CD8-positive, alpha-beta memory T cell (primary cell): ENCODE data around the gene ASCC3. TPM values are rescaled to one million over a fixed set of nuclear protein-coding genes. Genes with fewer than 3 reads are reported as not detected.

Source experiments
- CTCF ChIA-PET: fragments of 350-600 bp; sonication (Branson Sonifier 250); formaldehyde crosslinking; loops from one replicate; lab custom pipeline; 2021; ENCODE audit warnings: antibody characterized with exemption; lab: Charles Lee
- POLR2A ChIA-PET: fragments of 350-600 bp; sonication (Branson Sonifier 250); formaldehyde crosslinking; loops from one replicate; lab custom pipeline; 2021; ENCODE audit warnings: antibody characterized with exemption; lab: Charles Lee
- DNase-seq, 5 donors: peaks; one replicate each; pipeline versions ENCODE4 v3.0.0 to v3.0.0-alpha.2; 2020 to 2022; ENCODE audit warnings: mixed read lengths in 1 of 5
- H3K27ac ChIP-seq: one replicate; pipeline ENCODE4 v1.7.0; 2013; ENCODE audit warnings: low read depth, mild to moderate bottlenecking, low read length, moderate library complexity
- H3K27me3 ChIP-seq: 2 replicates; pipeline ENCODE4 v1.7.0; 2013; ENCODE audit warnings: low read length, mild to moderate bottlenecking; ENCODE audit not compliant: insufficient read depth, poor library complexity, severe bottlenecking
- H3K36me3 ChIP-seq: 2 replicates; pipeline ENCODE4 v1.7.0; 2013; ENCODE audit warnings: mild to moderate bottlenecking, low read length, moderate library complexity; ENCODE audit not compliant: insufficient read depth
- H3K4me1 ChIP-seq: 2 replicates; pipeline ENCODE4 v1.7.0; 2013; ENCODE audit warnings: mild to moderate bottlenecking, low read length, moderate library complexity; ENCODE audit not compliant: insufficient read depth
- H3K4me3 ChIP-seq: 2 replicates; pipeline ENCODE4 v1.7.0; 2013; ENCODE audit warnings: mild to moderate bottlenecking, low read length
- H3K9me3 ChIP-seq: 2 replicates; pipeline ENCODE4 v1.7.0; 2013; ENCODE audit warnings: mild to moderate bottlenecking, low read length
- H3K27ac Mint-ChIP-seq, 8 donors: one replicate each; pipeline ENCODE4 v1.8.0; 2020 to 2021; ENCODE audit warnings: mixed read lengths in 8 of 8, mild to moderate bottlenecking in 6 of 8, inconsistent platforms in 3 of 8, moderate library complexity in 3 of 8
- H3K27me3 Mint-ChIP-seq, 2 donors: one replicate each; pipeline ENCODE4 v1.8.0; 2020 to 2021; ENCODE audit warnings: mixed read lengths in 2 of 2, mild to moderate bottlenecking in 1 of 2, moderate library complexity in 1 of 2
- H3K36me3 Mint-ChIP-seq, 3 donors: one replicate each; pipeline ENCODE4 v1.8.0; 2020 to 2021; ENCODE audit warnings: mixed read lengths in 3 of 3, inconsistent platforms in 1 of 3, mild to moderate bottlenecking in 1 of 3
- H3K4me1 Mint-ChIP-seq, 3 donors: one replicate each; pipeline ENCODE4 v1.8.0; 2020 to 2021; ENCODE audit warnings: mixed read lengths in 3 of 3, inconsistent platforms in 1 of 3, mild to moderate bottlenecking in 1 of 3
- H3K4me3 Mint-ChIP-seq, 7 donors: one replicate each; pipeline ENCODE4 v1.8.0; 2020 to 2021; ENCODE audit warnings: mixed read lengths in 7 of 7, mild to moderate bottlenecking in 6 of 7, moderate library complexity in 4 of 7, inconsistent platforms in 2 of 7
- H3K9me3 Mint-ChIP-seq, 5 donors: one replicate each; pipeline ENCODE4 v1.8.0; 2020 to 2022; ENCODE audit warnings: mixed read lengths in 5 of 5, mild to moderate bottlenecking in 3 of 5, moderate library complexity in 2 of 5, inconsistent platforms in 1 of 5
- polyA plus RNA-seq: library from polyadenylated mRNA; unstranded; fragments of 300-500 nt; fragmentation: Illumina TruSeq; gene quantifications from one replicate; pipeline ENCODE4 v1.2.3, GENCODE V29; 2021
- total RNA-seq, 2 experiments: library from RNA; stranded (reverse); gene quantifications; one replicate each; pipeline ENCODE4 v1.2.3, GENCODE V29; 2021

The ASCC3 gene
- total and polyA plus RNA-seq, 3 experiments from 2014 or later = 26.8 to 65.1 (median 64.0) TPM

GRCh38 chr6:100818066-100818465, 63.1 kb downstream of the ASCC3 start:
- H3K4me1 ChIP-seq = no peaks in the 10 kb centered on the region
- CTCF ChIA-PET = no interaction called here
- no peak for DNase-seq
- no peaks in the 10 kb centered on the region for H3K36me3 ChIP-seq
- H3K4me3 Mint-ChIP-seq = no peak overlapping the region
- H3K4me1 Mint-ChIP-seq = peaks cover 38 to 67% (median 65%) of the 10 kb centered on the region in 3 donors
- POLR2A ChIA-PET = no interaction called here
- H3K27ac Mint-ChIP-seq = no peak overlapping the region
- peaks cover 0 to 3% (median 2%) of the 10 kb centered on the region in 5 donors for H3K9me3 Mint-ChIP-seq
- peaks cover 32 to 63% (median 32%) of the 10 kb centered on the region in 3 donors for H3K36me3 Mint-ChIP-seq
- no peaks in the 10 kb centered on the region for H3K27me3 Mint-ChIP-seq
- H3K9me3 ChIP-seq = no peaks in the 10 kb centered on the region
- H3K27ac ChIP-seq = no peak overlapping the region
- no peak overlapping the region for H3K4me3 ChIP-seq
- H3K27me3 ChIP-seq = no peaks in the 10 kb centered on the region

- Mint-ChIP-seq H3K4me3 (no peak overlapping the region), H3K4me1 (peaks cover 34 to 60% (median 55%) of the 10 kb centered on the region in 3 donors), H3K36me3 (peaks cover 9 to 23% (median 16%) of the 10 kb centered on the region in 3 donors), H3K27me3 (no peaks in the 10 kb centered on the region), H3K27ac (peak overlapping the region in 1 of 8 donors; percentile 70), H3K9me3 (no peaks in the 10 kb centered on the region)
- no peak for DNase-seq
- Histone ChIP-seq H3K27ac (no peak overlapping the region), H3K9me3 (no peaks in the 10 kb centered on the region), H3K36me3 (peaks cover 2% of the 10 kb centered on the region), H3K4me3 (no peak overlapping the region), H3K27me3 (no peaks in the 10 kb centered on the region), H3K4me1 (no peaks in the 10 kb centered on the region)
- ChIA-PET POLR2A (no interaction called here), CTCF (no interaction called here)
Observed at GRCh38 chr6:100810015-100810414, 71.1 kb downstream of the ASCC3 start.

GRCh38 chr6:100809346-100809745, 71.8 kb downstream of the ASCC3 start:
- no peaks in the 10 kb centered on the region for H3K27me3 ChIP-seq
- no peak overlapping the region for H3K27ac ChIP-seq
- H3K36me3 ChIP-seq = peaks cover 5% of the 10 kb centered on the region
- no peak for DNase-seq
- Mint-ChIP-seq H3K4me3 (no peak overlapping the region), H3K27me3 (no peaks in the 10 kb centered on the region), H3K27ac (no peak overlapping the region), H3K9me3 (no peaks in the 10 kb centered on the region), H3K4me1 (peaks cover 33 to 60% (median 56%) of the 10 kb centered on the region in 3 donors), H3K36me3 (peaks cover 10 to 30% (median 18%) of the 10 kb centered on the region in 3 donors)
- ChIA-PET POLR2A (no interaction called here), CTCF (no interaction called here)
- no peak overlapping the region for H3K4me3 ChIP-seq
- H3K4me1 ChIP-seq = no peaks in the 10 kb centered on the region
- H3K9me3 ChIP-seq = no peaks in the 10 kb centered on the region

GRCh38 chr6:100808638-100809275, 72.4 kb downstream of the ASCC3 start:
- H3K4me3 Mint-ChIP-seq = no peak overlapping the region
- peaks cover 29 to 60% (median 51%) of the 10 kb centered on the region in 3 donors for H3K4me1 Mint-ChIP-seq
- no peak for DNase-seq
- H3K27ac Mint-ChIP-seq = no peak overlapping the region
- CTCF ChIA-PET = no interaction called here
- Histone ChIP-seq H3K4me3 (no peak overlapping the region), H3K27me3 (no peaks in the 10 kb centered on the region), H3K27ac (no peak overlapping the region), H3K4me1 (no peaks in the 10 kb centered on the region), H3K9me3 (no peaks in the 10 kb centered on the region), H3K36me3 (peaks cover 5% of the 10 kb centered on the region)
- H3K9me3 Mint-ChIP-seq = no peaks in the 10 kb centered on the region
- peaks cover 5 to 29% (median 17%) of the 10 kb centered on the region in 3 donors for H3K36me3 Mint-ChIP-seq
- no peaks in the 10 kb centered on the region for H3K27me3 Mint-ChIP-seq
- POLR2A ChIA-PET = no interaction called here

GRCh38 chr6:100806296-100806695, 74.8 kb downstream of the ASCC3 start:
- Histone ChIP-seq H3K27ac (no peak overlapping the region), H3K27me3 (no peaks in the 10 kb centered on the region), H3K4me3 (no peak overlapping the region), H3K36me3 (peaks cover 5% of the 10 kb centered on the region), H3K9me3 (no peaks in the 10 kb centered on the region), H3K4me1 (no peaks in the 10 kb centered on the region)
- Mint-ChIP-seq H3K9me3 (no peaks in the 10 kb centered on the region), H3K4me3 (no peak overlapping the region), H3K27me3 (no peaks in the 10 kb centered on the region), H3K36me3 (peaks cover 4 to 27% (median 18%) of the 10 kb centered on the region in 3 donors), H3K4me1 (peaks cover 20 to 39% (median 33%) of the 10 kb centered on the region in 3 donors), H3K27ac (no peak overlapping the region)
- DNase-seq = no peak
- ChIA-PET POLR2A (no interaction called here), CTCF (no interaction called here)

- peak overlapping the region in 1 of 8 donors; percentile 35 for H3K27ac Mint-ChIP-seq
- ChIA-PET CTCF (no interaction called here), POLR2A (no interaction called here)
- Histone ChIP-seq H3K27ac (no peak overlapping the region), H3K4me1 (no peaks in the 10 kb centered on the region), H3K4me3 (no peak overlapping the region), H3K27me3 (no peaks in the 10 kb centered on the region), H3K9me3 (no peaks in the 10 kb centered on the region), H3K36me3 (peaks cover 5% of the 10 kb centered on the region)
- H3K4me3 Mint-ChIP-seq = no peak overlapping the region
- no peaks in the 10 kb centered on the region for H3K9me3 Mint-ChIP-seq
- H3K36me3 Mint-ChIP-seq = peaks cover 4 to 45% (median 20%) of the 10 kb centered on the region in 3 donors
- no peak for DNase-seq
- H3K27me3 Mint-ChIP-seq = no peaks in the 10 kb centered on the region
- peaks cover 10 to 31% (median 19%) of the 10 kb centered on the region in 3 donors for H3K4me1 Mint-ChIP-seq
Observed at GRCh38 chr6:100803264-100804045, 77.7 kb downstream of the ASCC3 start.

GRCh38 chr6:100801036-100801435, 80.1 kb downstream of the ASCC3 start:
- Histone ChIP-seq H3K9me3 (no peaks in the 10 kb centered on the region), H3K36me3 (peaks cover 5% of the 10 kb centered on the region), H3K27ac (no peak overlapping the region), H3K27me3 (no peaks in the 10 kb centered on the region), H3K4me1 (no peaks in the 10 kb centered on the region), H3K4me3 (no peak overlapping the region)
- ChIA-PET CTCF (no interaction called here), POLR2A (no interaction called here)
- Mint-ChIP-seq H3K36me3 (peaks cover 9 to 57% (median 27%) of the 10 kb centered on the region in 3 donors), H3K27ac (no peak overlapping the region), H3K4me1 (peaks cover 7 to 27% (median 14%) of the 10 kb centered on the region in 3 donors), H3K9me3 (no peaks in the 10 kb centered on the region), H3K27me3 (no peaks in the 10 kb centered on the region), H3K4me3 (no peak overlapping the region)
- no peak for DNase-seq
